ENCODE measurements around the gene CDC25B.

Gene CDC25B

GRCh38 chr20:3766422-3767109, 29.5 kb upstream of the CDC25B start:
- DNase-seq (ENCODE audit: insufficient read length) (no peak), FAIRE-seq (no peak)
- TF ChIP-seq TAF1 (IDR thresholded peaks at IDR 0.05; ENCODE audit: borderline replicate concordance, low read depth, low read length), result no peak
- TF ChIP-seq POLR2A (IDR thresholded peaks at IDR 0.05; ENCODE audit: low read depth, low read length), result no peak
- TF ChIP-seq POLR2AphosphoS5 (IDR thresholded peaks at IDR 0.05; ENCODE audit: low read depth, low read length), result no peak

- no peak for FAIRE-seq
- DNase-seq (ENCODE audit: insufficient read length), result no peak
- TF ChIP-seq POLR2AphosphoS5 (IDR thresholded peaks at IDR 0.05; ENCODE audit: low read depth, low read length), result no peak
- TF ChIP-seq POLR2A (IDR thresholded peaks at IDR 0.05; ENCODE audit: low read depth, low read length), result no peak
- TF ChIP-seq TAF1 (IDR thresholded peaks at IDR 0.05; ENCODE audit: borderline replicate concordance, low read depth, low read length), result no peak
Observed at GRCh38 chr20:3767110-3767426, 29.0 kb upstream of the CDC25B start.

- peak; percentile 99 for DNase-seq (ENCODE audit: insufficient read length)
- peak; percentile 75 for TF ChIP-seq POLR2A (IDR thresholded peaks at IDR 0.05; ENCODE audit: low read depth, low read length)
- 0 out of 2 replicates have a peak, but pooled peaks have one; percentile 32 for TF ChIP-seq TAF1 (IDR thresholded peaks at IDR 0.05; ENCODE audit: borderline replicate concordance, low read depth, low read length)
- TF ChIP-seq POLR2AphosphoS5 (IDR thresholded peaks at IDR 0.05; ENCODE audit: low read depth, low read length), result peak; percentile 70
- peak; percentile 99 for FAIRE-seq
Observed at GRCh38 chr20:3767427-3768341, 28.4 kb upstream of the CDC25B start, which contains the start of gene ADISSP. ADISSP (minus strand) TSS chr20:3767753; CDS start chr20:3760100, 7,653 bp downstream.

- TF ChIP-seq TAF1 (IDR thresholded peaks at IDR 0.05; ENCODE audit: borderline replicate concordance, low read depth, low read length) (no peak), POLR2A (IDR thresholded peaks at IDR 0.05; ENCODE audit: low read depth, low read length) (no peak), POLR2AphosphoS5 (IDR thresholded peaks at IDR 0.05; ENCODE audit: low read depth, low read length) (no peak)
- FAIRE-seq (peak; percentile 68), DNase-seq (ENCODE audit: insufficient read length) (peak; percentile 75)
Observed at GRCh38 chr20:3768342-3769130, 27.6 kb upstream of the CDC25B start.

GRCh38 chr20:3771552-3772058, 24.5 kb upstream of the CDC25B start:
- no peak for FAIRE-seq
- DNase-seq (ENCODE audit: insufficient read length), result no peak
- TF ChIP-seq TAF1 (IDR thresholded peaks at IDR 0.05; ENCODE audit: borderline replicate concordance, low read depth, low read length) (no peak), POLR2AphosphoS5 (IDR thresholded peaks at IDR 0.05; ENCODE audit: low read depth, low read length) (no peak), POLR2A (IDR thresholded peaks at IDR 0.05; ENCODE audit: low read depth, low read length) (no peak)

- FAIRE-seq, result no peak
- DNase-seq (ENCODE audit: insufficient read length), result no peak
- TF ChIP-seq POLR2AphosphoS5 (IDR thresholded peaks at IDR 0.05; ENCODE audit: low read depth, low read length) (no peak), TAF1 (IDR thresholded peaks at IDR 0.05; ENCODE audit: borderline replicate concordance, low read depth, low read length) (no peak), POLR2A (IDR thresholded peaks at IDR 0.05; ENCODE audit: low read depth, low read length) (no peak)
Observed at GRCh38 chr20:3775457-3776108, 20.5 kb upstream of the CDC25B start.

- no peak for TF ChIP-seq TAF1 (IDR thresholded peaks at IDR 0.05; ENCODE audit: borderline replicate concordance, low read depth, low read length)
- TF ChIP-seq POLR2A (IDR thresholded peaks at IDR 0.05; ENCODE audit: low read depth, low read length), result no peak
- no peak for TF ChIP-seq POLR2AphosphoS5 (IDR thresholded peaks at IDR 0.05; ENCODE audit: low read depth, low read length)
- FAIRE-seq, result no peak
- DNase-seq (ENCODE audit: insufficient read length), result no peak
Observed at GRCh38 chr20:3777381-3777715, 18.8 kb upstream of the CDC25B start.

GRCh38 chr20:3777716-3778629, 18.1 kb upstream of the CDC25B start:
- TF ChIP-seq TAF1 (IDR thresholded peaks at IDR 0.05; ENCODE audit: borderline replicate concordance, low read depth, low read length) (no peak), POLR2A (IDR thresholded peaks at IDR 0.05; ENCODE audit: low read depth, low read length) (no peak), POLR2AphosphoS5 (IDR thresholded peaks at IDR 0.05; ENCODE audit: low read depth, low read length) (no peak)
- DNase-seq (ENCODE audit: insufficient read length), result no peak
- no peak for FAIRE-seq

- FAIRE-seq, result no peak
Observed at GRCh38 chr20:3778976-3779375, 17.1 kb upstream of the CDC25B start.

More at GRCh38 chr20:3778976-3779375, 17.1 kb upstream of the CDC25B start:
- TF ChIP-seq POLR2AphosphoS5 (IDR thresholded peaks at IDR 0.05; ENCODE audit: low read depth, low read length) (no peak), TAF1 (IDR thresholded peaks at IDR 0.05; ENCODE audit: borderline replicate concordance, low read depth, low read length) (no peak), POLR2A (IDR thresholded peaks at IDR 0.05; ENCODE audit: low read depth, low read length) (no peak)
- DNase-seq (ENCODE audit: insufficient read length), result no peak
